SK-N-SH (cell line): ENCODE data around the gene SFN. TPM values are rescaled to one million over a fixed set of nuclear protein-coding genes. Genes with fewer than 3 reads are reported as not detected.

Experiments used
- CTCF ChIA-PET: fragments of 300-600, 350-600 bp; formaldehyde crosslinking; extraction: SDS; loops from one replicate; lab custom pipeline; 2021; lab: Yijun Ruan, JAX
- POLR2A ChIA-PET: fragments of 350-600 bp; sonication (Branson Sonifier 250); formaldehyde crosslinking; extraction: SDS; loops from one replicate; lab custom pipeline; 2020; ENCODE audit warnings: antibody characterized with exemption, inconsistent platforms; lab: Yijun Ruan, JAX
- DNase-seq: peaks from one replicate; pipeline ENCODE4 v3.0.0; 2012
- H2AFZ ChIP-seq: fragments of 200-600 bp; sonication (generic); 2 replicates; pipeline ENCODE4 v1.8.1; 2016; ENCODE audit warnings: antibody characterized with exemption, mild to moderate bottlenecking, low read depth
- H3F3A ChIP-seq: fragments of 200-600 bp; sonication (generic); replicated peaks from 2 replicates; pipeline ENCODE3; 2016; ENCODE audit warnings: antibody characterized with exemption, mild to moderate bottlenecking; ENCODE audit not compliant: insufficient read depth
- H3K27ac ChIP-seq, 2 experiments: fragments of 200-500 bp in 1 of 2; fragments of 200-600 bp in 1 of 2; sonication (Bioruptor generic) in 1 of 2; sonication (generic), shearing (Covaris generic) in 1 of 2; 2 replicates each; pipeline versions ENCODE4 v1.5.1 to v1.6.1; 2014 to 2016; ENCODE audit warnings: low read depth in 2 of 2, inconsistent platforms in 1 of 2, low read length in 1 of 2, mild to moderate bottlenecking in 1 of 2, mixed read lengths in 1 of 2
- H3K27me3 ChIP-seq: fragments of 200-600 bp; sonication (generic), shearing (Covaris generic); 2 replicates; pipeline ENCODE4 v1.6.1; 2016; ENCODE audit warnings: mixed run types; ENCODE audit not compliant: insufficient read depth
- H3K36me3 ChIP-seq, 2 experiments: fragments of 200-500 bp in 1 of 2; fragments of 200-600 bp in 1 of 2; sonication (Bioruptor generic) in 1 of 2; sonication (generic) in 1 of 2; replicated peaks in 1 of 2; 2 replicates each; pipeline versions ENCODE3 to v1.5.1; 2014 to 2016; ENCODE audit warnings: low read length in 1 of 2, mild to moderate bottlenecking in 1 of 2; ENCODE audit not compliant: insufficient read depth in 2 of 2, control insufficient read depth in 1 of 2
- H3K4me1 ChIP-seq, 2 experiments: fragments of 200-500 bp in 1 of 2; fragments of 200-600 bp in 1 of 2; sonication (Bioruptor generic) in 1 of 2; sonication (generic), shearing (Covaris generic) in 1 of 2; 2 replicates each; pipeline versions ENCODE4 v1.5.1 to v1.6.1; 2014 to 2016; ENCODE audit warnings: low read depth in 1 of 2, low read length in 1 of 2, mixed run types in 1 of 2; ENCODE audit not compliant: insufficient read depth in 2 of 2, control insufficient read depth in 1 of 2
- H3K4me2 ChIP-seq: fragments of 200-600 bp; sonication (generic), shearing (Covaris generic); 2 replicates; pipeline ENCODE4 v1.6.1; 2017; ENCODE audit warnings: mixed run types
- H3K4me3 ChIP-seq, 2 experiments: fragments of 200-500 bp in 1 of 2; fragments of 200-600 bp in 1 of 2; sonication (Bioruptor generic) in 1 of 2; sonication (generic), shearing (Covaris generic) in 1 of 2; 2 replicates each; pipeline versions ENCODE4 v1.5.1 to v1.8.1; 2014 to 2016; ENCODE audit warnings: low read depth in 2 of 2, inconsistent platforms in 1 of 2, low read length in 1 of 2, mild to moderate bottlenecking in 1 of 2, mixed read lengths in 1 of 2, moderate library complexity in 1 of 2
- H3K79me2 ChIP-seq: fragments of 200-600 bp; sonication (generic); 2 replicates; pipeline ENCODE4 v1.8.1; 2017; ENCODE audit warnings: mild to moderate bottlenecking; ENCODE audit not compliant: insufficient read depth
- H3K9ac ChIP-seq: fragments of 200-600 bp; sonication (generic); 2 replicates; pipeline ENCODE4 v1.6.1; 2017; ENCODE audit warnings: mixed run types
- H3K9me2 ChIP-seq: fragments of 200-600 bp; sonication (generic); 2 replicates; pipeline ENCODE4 v1.6.1; 2017; ENCODE audit warnings: mixed run types
- H3K9me3 ChIP-seq: fragments of 200-600 bp; sonication (generic); 2 replicates; pipeline ENCODE4 v1.6.1; 2017; ENCODE audit warnings: mixed run types, mild to moderate bottlenecking, moderate library complexity
- H4K20me1 ChIP-seq: fragments of 200-600 bp; sonication (generic); 2 replicates; pipeline ENCODE4 v1.6.1; 2017; ENCODE audit warnings: mild to moderate bottlenecking, mixed run types; ENCODE audit not compliant: insufficient read depth
- ELF1 ChIP-seq: IDR thresholded peaks from 2 replicates; pipeline ENCODE4 v1.4.0; 2012
- EZH2phosphoT487 ChIP-seq: fragments of 200-600 bp; sonication (generic); IDR thresholded peaks from 2 replicates; pipeline ENCODE4 v1.6.1; 2017; ENCODE audit warnings: low read depth, mixed run types, mild to moderate bottlenecking, antibody characterized with exemption, moderate library complexity, borderline replicate concordance
- FOXJ3 ChIP-seq: sonication (generic); formaldehyde crosslinking; IDR thresholded peaks from 2 replicates; pipeline ENCODE4 v1.5.1; 2020; ENCODE audit warnings: mild to moderate bottlenecking, missing genetic modification reagents
- FOXM1 ChIP-seq: IDR thresholded peaks from 2 replicates; pipeline ENCODE4 v1.4.0; 2012; ENCODE audit warnings: low read depth, mild to moderate bottlenecking
- GATA2 ChIP-seq: sonication (generic); formaldehyde crosslinking; IDR thresholded peaks from 2 replicates; pipeline ENCODE4 v1.5.0; 2020; ENCODE audit warnings: mild to moderate bottlenecking, missing genetic modification reagents
- MAX ChIP-seq: IDR thresholded peaks from 2 replicates; pipeline ENCODE4 v1.4.0; 2012; ENCODE audit warnings: low read depth
- MEF2A ChIP-seq: IDR thresholded peaks from 2 replicates; pipeline ENCODE4 v1.4.0; 2012; ENCODE audit warnings: low read depth, borderline replicate concordance
- MXI1 ChIP-seq: IDR thresholded peaks from 2 replicates; pipeline ENCODE4 v1.6.1; 2012; ENCODE audit warnings: mild to moderate bottlenecking, low read depth, low read length, improper control_type of control experiment
- NRF1 ChIP-seq: IDR thresholded peaks from 2 replicates; pipeline ENCODE4 v1.6.1; 2012; ENCODE audit warnings: low read depth, mild to moderate bottlenecking, low read length
- RCOR1 ChIP-seq: fragments of 150-350 bp; IDR thresholded peaks from 2 replicates; pipeline ENCODE4 v1.6.1; 2017; ENCODE audit warnings: antibody characterized with exemption, low read length
- RFX5 ChIP-seq: IDR thresholded peaks from 2 replicates; pipeline ENCODE4 v1.6.1; 2012; ENCODE audit warnings: mild to moderate bottlenecking, improper control_type of control experiment, low read length
- SMC3 ChIP-seq: IDR thresholded peaks from 2 replicates; pipeline ENCODE4 v1.6.1; 2012; ENCODE audit warnings: low read depth, low read length, improper control_type of control experiment
- TEAD4 ChIP-seq: IDR thresholded peaks from 2 replicates; pipeline ENCODE4 v1.4.0; 2012; ENCODE audit warnings: mild to moderate bottlenecking, borderline replicate concordance; ENCODE audit not compliant: insufficient read depth
- USF2 ChIP-seq: fragments of 150-350 bp; IDR thresholded peaks from 2 replicates; pipeline ENCODE4 v1.6.1; 2017; ENCODE audit warnings: antibody characterized with exemption, low read length, low read depth, borderline replicate concordance
- YY1 ChIP-seq: IDR thresholded peaks from 2 replicates; pipeline ENCODE4 v1.4.0; 2012; ENCODE audit warnings: low read depth, mild to moderate bottlenecking
- WGBS: methylation state at CpG from one replicate; pipeline ENCODE4 v1.1.6; 2017; ENCODE audit warnings: low lambda C conversion rate; 5-methylcytosine and 5-hydroxymethylcytosine counted together
- polyA plus RNA-seq, 3 experiments: library from polyadenylated mRNA; depleted of rRNA; stranded (reverse); fragments of >200 nt; gene quantifications; 2 replicates each; pipeline ENCODE4 v1.2.3, GENCODE V29; 2012
- TF ChIP-seq, protein P1 (sequence below): fragments of 200-600 bp; sonication (generic); IDR thresholded peaks from 2 replicates; pipeline ENCODE4 v1.6.1; 2017; ENCODE audit warnings: antibody characterized with exemption, mild to moderate bottlenecking, moderate library complexity

SFN gene
- polyA plus RNA-seq, 1 of the 3 experiments (the other 2 are of a cell fraction), result 0.18 TPM

DNA sequence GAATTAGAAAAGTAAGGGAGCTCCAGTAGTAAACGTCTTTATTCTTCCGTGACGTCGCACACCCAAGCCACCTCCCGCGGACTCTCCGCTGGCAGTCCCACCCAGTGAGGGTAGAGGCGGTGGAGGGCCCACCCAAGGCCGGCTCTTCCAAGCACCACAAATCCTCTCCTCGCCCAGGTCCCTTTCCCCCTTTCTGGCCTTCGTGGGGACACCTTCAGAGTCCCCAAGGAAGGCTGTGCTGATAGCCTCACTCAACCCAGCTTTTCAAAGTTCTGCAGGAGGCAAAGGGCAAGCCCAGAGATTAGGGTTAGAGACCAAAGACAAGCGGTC is 27.5 kb downstream of the SFN start (continued):
- TF ChIP-seq MAX (no peak), ELF1 (no peak)
- TF ChIP-seq, all 33 proteins: peak for 0

DNA sequence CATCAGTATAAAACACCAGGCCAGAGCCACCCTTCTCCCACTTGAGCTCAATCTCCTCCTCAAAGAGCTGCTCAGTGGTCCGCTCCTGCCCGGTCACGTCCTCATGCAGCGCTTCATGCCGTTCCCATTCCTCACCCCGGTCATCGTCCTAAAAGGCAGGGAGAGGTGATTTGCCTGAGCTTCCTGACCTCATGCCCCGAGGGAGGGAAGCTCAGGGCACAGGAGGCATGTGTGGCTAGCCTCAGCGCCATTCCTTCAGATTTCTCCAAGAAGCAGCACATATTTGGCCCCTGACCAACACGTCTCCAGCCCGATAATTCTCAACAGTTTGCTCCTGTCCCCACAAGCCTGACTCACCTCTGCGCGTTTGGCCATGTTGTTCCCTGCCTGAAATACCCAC is 31.3 kb downstream of the SFN start:
- POLR2A ChIA-PET, result no interaction called here
- TF ChIP-seq SMC3, result no peak
- TF ChIP-seq MAX, result no peak
- TF ChIP-seq RCOR1, result no peak
- no peak for TF ChIP-seq EZH2phosphoT487
- TF ChIP-seq MXI1, result no peak
- no peak for TF ChIP-seq FOXM1
- TF ChIP-seq NRF1, result no peak
- no peak for TF ChIP-seq TEAD4
- no peak for TF ChIP-seq ELF1
- TF ChIP-seq GATA2 (CRISPR knock-in tag), result no peak
- TF ChIP-seq, protein P1, sequence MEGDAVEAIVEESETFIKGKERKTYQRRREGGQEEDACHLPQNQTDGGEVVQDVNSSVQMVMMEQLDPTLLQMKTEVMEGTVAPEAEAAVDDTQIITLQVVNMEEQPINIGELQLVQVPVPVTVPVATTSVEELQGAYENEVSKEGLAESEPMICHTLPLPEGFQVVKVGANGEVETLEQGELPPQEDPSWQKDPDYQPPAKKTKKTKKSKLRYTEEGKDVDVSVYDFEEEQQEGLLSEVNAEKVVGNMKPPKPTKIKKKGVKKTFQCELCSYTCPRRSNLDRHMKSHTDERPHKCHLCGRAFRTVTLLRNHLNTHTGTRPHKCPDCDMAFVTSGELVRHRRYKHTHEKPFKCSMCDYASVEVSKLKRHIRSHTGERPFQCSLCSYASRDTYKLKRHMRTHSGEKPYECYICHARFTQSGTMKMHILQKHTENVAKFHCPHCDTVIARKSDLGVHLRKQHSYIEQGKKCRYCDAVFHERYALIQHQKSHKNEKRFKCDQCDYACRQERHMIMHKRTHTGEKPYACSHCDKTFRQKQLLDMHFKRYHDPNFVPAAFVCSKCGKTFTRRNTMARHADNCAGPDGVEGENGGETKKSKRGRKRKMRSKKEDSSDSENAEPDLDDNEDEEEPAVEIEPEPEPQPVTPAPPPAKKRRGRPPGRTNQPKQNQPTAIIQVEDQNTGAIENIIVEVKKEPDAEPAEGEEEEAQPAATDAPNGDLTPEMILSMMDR, result no peak
- no peak for TF ChIP-seq YY1
- no peak for TF ChIP-seq FOXJ3
- no peak for TF ChIP-seq USF2
- no peak for TF ChIP-seq RFX5
- TF ChIP-seq MEF2A, result no peak
- Histone ChIP-seq H3K4me3 (no peak overlapping the region), H3K9me2 (no peaks in the 10 kb centered on the region), H3K9me3 (no peaks in the 10 kb centered on the region), H3K4me1 (peaks cover 7 to 11% of the 10 kb centered on the region in 2 experiments; a peak in 3 of 4 replicates), H3K36me3 (peaks cover 27 to 32% of the 10 kb centered on the region in 2 experiments), H3K9ac (no peak overlapping the region), H3F3A (peaks cover 8% of the 10 kb centered on the region), H3K79me2 (peaks cover 35% of the 10 kb centered on the region), H2AFZ (no peak overlapping the region), H3K27me3 (no peaks in the 10 kb centered on the region), H3K27ac (no peak overlapping the region), H4K20me1 (no peaks in the 10 kb centered on the region), H3K4me2 (no peak overlapping the region)
- 96% methylated on average over 13 of the region's 13 CpGs for WGBS
- no peak for DNase-seq
- CTCF ChIA-PET, result no interaction called here
